T-helper 17 cell (primary cell): Measurements from ENCODE around the gene R3HDML. TPM values are rescaled to one million over a fixed set of nuclear protein-coding genes. Genes with fewer than 3 reads are reported as not detected.
A peak's percentile ranks its signal among the peaks of the same experiment; 100 is the strongest.
"Not testable (repeated sequence)": the region's sequence is repeated elsewhere in the genome, so short reads cannot be mapped to it uniquely, and the experiment has no call there.

Source experiments
- ATAC-seq: fragments of 150-1000 bp; cut with Tn5 transposase; 2 replicates; pipeline ENCODE4 v1.10.0; 2021; ENCODE audit warnings: mild to moderate bottlenecking, moderate library complexity
- DNase-seq, 3 donors: peaks; one replicate each; pipeline versions ENCODE4 v3.0.0 to v3.0.0-alpha.2; 2020 to 2021
- H3K9me3 ChIP-seq: one replicate; pipeline ENCODE4 v1.7.0; 2013; ENCODE audit warnings: low read length, mild to moderate bottlenecking; ENCODE audit not compliant: control insufficient read depth, poor library complexity, severe bottlenecking
- H3K27ac Mint-ChIP-seq: one replicate; pipeline ENCODE4 v1.8.0; 2022; ENCODE audit warnings: mild to moderate bottlenecking, moderate library complexity, mixed read lengths
- H3K27me3 Mint-ChIP-seq: one replicate; pipeline ENCODE4 v1.8.0; 2022; ENCODE audit warnings: mixed read lengths
- H3K36me3 Mint-ChIP-seq: one replicate; pipeline ENCODE4 v1.8.0; 2022; ENCODE audit warnings: low read depth, mixed read lengths
- H3K4me1 Mint-ChIP-seq: one replicate; pipeline ENCODE4 v1.8.0; 2022; ENCODE audit warnings: mild to moderate bottlenecking, mixed read lengths
- H3K4me3 Mint-ChIP-seq: one replicate; pipeline ENCODE4 v1.8.0; 2022; ENCODE audit warnings: mild to moderate bottlenecking, moderate library complexity, mixed read lengths
- total RNA-seq, 4 donors: library from RNA in 2 of 4; stranded (reverse) in 2 of 4; gene quantifications; one replicate each; pipeline ENCODE4 v1.2.3 and lab custom pipeline; 2022 to 2026

Gene R3HDML
- total RNA-seq (not detected), total RNA-seq (lab: John Stamatoyannopoulos, UW) (0 reads per million in 2 donors)

- H3K27ac Mint-ChIP-seq = no peak within 1 kb of the TSS
- peaks cover 40% of the 10 kb centered on the region for H3K27me3 Mint-ChIP-seq
- no peak within 1 kb of the TSS for H3K4me3 Mint-ChIP-seq
- no peak for ATAC-seq
- peaks cover 4% of the 10 kb centered on the region for H3K4me1 Mint-ChIP-seq
- H3K9me3 ChIP-seq = no peaks in the 10 kb centered on the region
- H3K36me3 Mint-ChIP-seq = peaks cover 3% of the 10 kb centered on the region
- DNase-seq = no peak
Observed at GRCh38 chr20:44336725-44337380, at the start of gene R3HDML. R3HDML (plus strand) TSS chr20:44337043; CDS start chr20:44337158, 115 bp downstream.

- no peak overlapping the region for H3K4me3 Mint-ChIP-seq
- no peak for ATAC-seq
Observed at GRCh38 chr20:44287272-44288097, 49.4 kb upstream of the R3HDML start.

GRCh38 chr20:44288252-44288651 is 48.6 kb upstream of the R3HDML start:
- Mint-ChIP-seq H3K4me3 (no peak overlapping the region), H3K4me1 (peaks cover 5% of the 10 kb centered on the region), H3K27me3 (no peaks in the 10 kb centered on the region), H3K27ac (no peak overlapping the region), H3K36me3 (peaks cover 3% of the 10 kb centered on the region)
- no peak for DNase-seq
- no peaks in the 10 kb centered on the region for H3K9me3 ChIP-seq
- no peak for ATAC-seq

More at GRCh38 chr20:44287272-44288097, 49.4 kb upstream of the R3HDML start:
- H3K4me1 Mint-ChIP-seq = peaks cover 5% of the 10 kb centered on the region
- H3K27me3 Mint-ChIP-seq = no peaks in the 10 kb centered on the region
- DNase-seq = no peak
- H3K9me3 ChIP-seq = no peaks in the 10 kb centered on the region
- peaks cover 3% of the 10 kb centered on the region for H3K36me3 Mint-ChIP-seq
- no peak overlapping the region for H3K27ac Mint-ChIP-seq

GRCh38 chr20:44291754-44292153 is 45.1 kb upstream of the R3HDML start:
- H3K36me3 Mint-ChIP-seq = peaks cover 3% of the 10 kb centered on the region
- H3K9me3 ChIP-seq = no peaks in the 10 kb centered on the region
- H3K4me3 Mint-ChIP-seq = no peak overlapping the region
- H3K27ac Mint-ChIP-seq = no peak overlapping the region
- ATAC-seq = no peak
- peaks cover 7% of the 10 kb centered on the region for H3K4me1 Mint-ChIP-seq
- H3K27me3 Mint-ChIP-seq = no peaks in the 10 kb centered on the region
- DNase-seq = no peak

GRCh38 chr20:44296011-44296410 is 40.8 kb upstream of the R3HDML start:
- Mint-ChIP-seq H3K4me1 (peaks cover 2% of the 10 kb centered on the region), H3K27ac (no peak overlapping the region), H3K36me3 (no peaks in the 10 kb centered on the region), H3K4me3 (no peak overlapping the region), H3K27me3 (no peaks in the 10 kb centered on the region)
- H3K9me3 ChIP-seq = no peaks in the 10 kb centered on the region
- DNase-seq = no peak
- no peak for ATAC-seq

- H3K4me1 Mint-ChIP-seq = peaks cover 4% of the 10 kb centered on the region
- DNase-seq = no peak
- H3K4me3 Mint-ChIP-seq = no peak overlapping the region
- no peak for ATAC-seq
- no peaks in the 10 kb centered on the region for H3K9me3 ChIP-seq
- no peaks in the 10 kb centered on the region for H3K36me3 Mint-ChIP-seq
- no peaks in the 10 kb centered on the region for H3K27me3 Mint-ChIP-seq
- H3K27ac Mint-ChIP-seq = no peak overlapping the region
Observed at GRCh38 chr20:44297721-44298120, 39.1 kb upstream of the R3HDML start.

GRCh38 chr20:44299011-44299535 is 37.8 kb upstream of the R3HDML start:
- not testable (repeated sequence) for H3K4me1 Mint-ChIP-seq, H3K9me3 ChIP-seq, H3K27me3 Mint-ChIP-seq, H3K27ac Mint-ChIP-seq, ATAC-seq, H3K36me3 Mint-ChIP-seq, DNase-seq, H3K4me3 Mint-ChIP-seq

- ATAC-seq = no peak
- Mint-ChIP-seq H3K4me3 (no peak overlapping the region), H3K36me3 (no peaks in the 10 kb centered on the region), H3K27ac (no peak overlapping the region), H3K27me3 (no peaks in the 10 kb centered on the region), H3K4me1 (peaks cover 4% of the 10 kb centered on the region)
- no peaks in the 10 kb centered on the region for H3K9me3 ChIP-seq
- no peak for DNase-seq
Observed at GRCh38 chr20:44301285-44301684, 35.6 kb upstream of the R3HDML start.

- no peaks in the 10 kb centered on the region for H3K27me3 Mint-ChIP-seq
- ATAC-seq = no peak
- no peak overlapping the region for H3K4me3 Mint-ChIP-seq
- peak overlapping the region; percentile 2 for H3K27ac Mint-ChIP-seq
- no peaks in the 10 kb centered on the region for H3K9me3 ChIP-seq
- no peaks in the 10 kb centered on the region for H3K36me3 Mint-ChIP-seq
- no peak for DNase-seq
- peaks cover 8% of the 10 kb centered on the region for H3K4me1 Mint-ChIP-seq
Observed at GRCh38 chr20:44302026-44302669, 34.7 kb upstream of the R3HDML start.

- peaks cover 8% of the 10 kb centered on the region for H3K4me1 Mint-ChIP-seq
- DNase-seq = no peak
- H3K27ac Mint-ChIP-seq = peak overlapping the region; percentile 9
- H3K4me3 Mint-ChIP-seq = no peak overlapping the region
- no peaks in the 10 kb centered on the region for H3K9me3 ChIP-seq
- no peak for ATAC-seq
- H3K27me3 Mint-ChIP-seq = no peaks in the 10 kb centered on the region
- H3K36me3 Mint-ChIP-seq = no peaks in the 10 kb centered on the region
Observed at GRCh38 chr20:44302736-44303135, 34.1 kb upstream of the R3HDML start.

GRCh38 chr20:44304383-44304782 is 32.5 kb upstream of the R3HDML start:
- Mint-ChIP-seq H3K27ac (no peak overlapping the region), H3K4me3 (no peak overlapping the region), H3K36me3 (no peaks in the 10 kb centered on the region), H3K27me3 (no peaks in the 10 kb centered on the region), H3K4me1 (peaks cover 10% of the 10 kb centered on the region)
- no peaks in the 10 kb centered on the region for H3K9me3 ChIP-seq
- ATAC-seq (no peak), DNase-seq (no peak)

GRCh38 chr20:44306927-44307326 is 29.9 kb upstream of the R3HDML start:
- peaks cover 23% of the 10 kb centered on the region for H3K4me1 Mint-ChIP-seq
- no peak overlapping the region for H3K27ac Mint-ChIP-seq
- DNase-seq (no peak), ATAC-seq (no peak)
- H3K4me3 Mint-ChIP-seq = no peak overlapping the region
- no peaks in the 10 kb centered on the region for H3K27me3 Mint-ChIP-seq
- H3K9me3 ChIP-seq = no peaks in the 10 kb centered on the region
- H3K36me3 Mint-ChIP-seq = peaks cover 3% of the 10 kb centered on the region
